Measurements from ENCODE around the gene MED12L. TPM values are rescaled to one million over a fixed set of nuclear protein-coding genes. Genes with fewer than 3 reads are reported as not detected.

The MED12L gene
- total RNA-seq, 1 experiment from 2014 or later: 6.4 TPM

GRCh38 chr3:151440940-151441339, 355.5 kb downstream of the MED12L start:
- Histone ChIP-seq H3K79me2 (ENCODE audit: insufficient read depth, low read length) (no peaks in the 10 kb centered on the region), H4K20me1 (ENCODE audit: insufficient read depth) (no peaks in the 10 kb centered on the region), H3K9ac (ENCODE audit: low read length) (no peak overlapping the region), H3K9me2 (ENCODE audit: insufficient read depth) (no peaks in the 10 kb centered on the region), H3K4me1 (ENCODE audit: control insufficient read depth in 1 of 2, insufficient read depth in 2 of 2, low read length in 2 of 2) (no peaks in the 10 kb centered on the region), H3K27me3 (ENCODE audit: insufficient read depth, low read length) (no peaks in the 10 kb centered on the region), H3K9me3 (ENCODE audit: control insufficient read depth in 1 of 2, insufficient read depth in 1 of 2, low read depth in 1 of 2, low read length in 2 of 2) (no peaks in the 10 kb centered on the region), H3K4me3 (replicated peaks in 1 of 2; ENCODE audit: low read depth in 1 of 2, low read length in 2 of 2) (no peak overlapping the region), H2AFZ (ENCODE audit: low read depth, low read length, poor library complexity, severe bottlenecking) (no peak overlapping the region), H3K36me3 (ENCODE audit: control insufficient read depth in 1 of 2, insufficient read depth in 2 of 2, low read length in 2 of 2) (no peaks in the 10 kb centered on the region), H3K4me2 (ENCODE audit: low read length) (no peak overlapping the region), H3K27ac (ENCODE audit: low read depth, low read length) (no peak overlapping the region)
- ATAC-seq (no peak), DNase-seq (ENCODE audit: low read depth, low spot score) (no peak)
- intact Hi-C loops (cut with micrococcal nuclease): no loop called here
- POLR2A ChIA-PET: no interaction called here
- TF ChIP-seq EZH2phosphoT487 (IDR thresholded peaks at IDR 0.05; ENCODE audit: borderline replicate concordance) (no peak), CBX3 (IDR thresholded peaks at IDR 0.05; ENCODE audit: low read depth) (no peak), YY1 (IDR thresholded peaks at IDR 0.05; ENCODE audit: extremely low read depth, insufficient replicate concordance, low read depth, low read length) (no peak), SIN3A (IDR thresholded peaks at IDR 0.05; ENCODE audit: low read depth) (no peak), JUND (IDR thresholded peaks at IDR 0.05) (no peak)
- CTCF ChIA-PET: interaction anchor here (5.5 kb wide), 1 partner anchor 397 kb away, joined by 106 read pairs; no protein-coding TSS in a partner anchor
- no TSS peak for BruUV-seq (replicated peaks)
- RAD21 ChIA-PET (ENCODE audit: low non-redundant PET in 1 of 2, low total read pairs in 2 of 2, uncharacterized antibody in 2 of 2, unreplicated experiment in 2 of 2): no interaction called here

- Histone ChIP-seq H3K9ac (ENCODE audit: low read length) (no peak overlapping the region), H3K9me3 (ENCODE audit: control insufficient read depth in 1 of 2, insufficient read depth in 1 of 2, low read depth in 1 of 2, low read length in 2 of 2) (no peaks in the 10 kb centered on the region), H3K27me3 (ENCODE audit: insufficient read depth, low read length) (no peaks in the 10 kb centered on the region), H3K36me3 (ENCODE audit: control insufficient read depth in 1 of 2, insufficient read depth in 2 of 2, low read length in 2 of 2) (no peaks in the 10 kb centered on the region), H4K20me1 (ENCODE audit: insufficient read depth) (no peaks in the 10 kb centered on the region), H2AFZ (ENCODE audit: low read depth, low read length, poor library complexity, severe bottlenecking) (no peak overlapping the region), H3K4me2 (ENCODE audit: low read length) (no peak overlapping the region), H3K9me2 (ENCODE audit: insufficient read depth) (no peaks in the 10 kb centered on the region), H3K27ac (ENCODE audit: low read depth, low read length) (no peak overlapping the region), H3K4me3 (replicated peaks in 1 of 2; ENCODE audit: low read depth in 1 of 2, low read length in 2 of 2) (no peak overlapping the region), H3K4me1 (ENCODE audit: control insufficient read depth in 1 of 2, insufficient read depth in 2 of 2, low read length in 2 of 2) (no peaks in the 10 kb centered on the region), H3K79me2 (ENCODE audit: insufficient read depth, low read length) (no peaks in the 10 kb centered on the region)
- ATAC-seq (no peak), DNase-seq (ENCODE audit: low read depth, low spot score) (no peak)
- TF ChIP-seq REST (IDR thresholded peaks at IDR 0.05; ENCODE audit: low read depth): peak; percentile 65
- no peak for TF ChIP-seq CBX3 (IDR thresholded peaks at IDR 0.05; ENCODE audit: low read depth)
- ChIA-PET POLR2A (no interaction called here), CTCF (interaction anchor here (1.6 kb wide), 1 partner anchor 395 kb away, joined by 4 read pairs; no protein-coding TSS in a partner anchor), RAD21 (ENCODE audit: low non-redundant PET in 1 of 2, low total read pairs in 2 of 2, uncharacterized antibody in 2 of 2, unreplicated experiment in 2 of 2) (no interaction called here)
- no TSS peak for BruUV-seq (replicated peaks)
- intact Hi-C loops (cut with micrococcal nuclease): no loop called here
Measured at GRCh38 chr3:151443583-151443982, 358.1 kb downstream of the MED12L start.
